Hepatocyte (in vitro differentiated cells): ENCODE measurements around the gene SCAPER.

ENCODE experiments used
- CTCF ChIP-seq: fragments of 200-600 bp; sonication (generic); IDR thresholded peaks from 2 replicates; pipeline ENCODE4 v1.5.1; 2016; ENCODE audit warnings: antibody characterized with exemption, mild to moderate bottlenecking; ENCODE audit not compliant: poor library complexity
- EZH2 ChIP-seq: fragments of 200-600 bp; sonication (generic); IDR thresholded peaks from 2 replicates; pipeline ENCODE4 v1.6.1; 2016; ENCODE audit warnings: antibody characterized with exemption, mild to moderate bottlenecking, borderline replicate concordance

- TF ChIP-seq EZH2 (no peak), CTCF (no peak)
These were observed 240.2 kb downstream of the SCAPER start for GRCh38 chr15:76664895-76665294.
